ENCODE measurements around the gene APOL1.
A peak's percentile ranks its signal among the peaks of the same experiment; 100 is the strongest.
"Not testable (repeated sequence)": the region's sequence is repeated elsewhere in the genome, so short reads cannot be mapped to it uniquely, and the experiment has no call there.

APOL1 gene

GRCh38 chr22:36252754-36253522, at the start of gene APOL1:
Gene APOL1 (plus strand): TSS chr22:36253133. CDS start chr22:36254956, 1,823 bp downstream.
- DNase-seq, result peak; percentile 72

GRCh38 chr22:36203441-36203840, 49.5 kb upstream of the APOL1 start:
- not testable (repeated sequence) for DNase-seq

- DNase-seq, result no peak
These were observed 48.8 kb upstream of the APOL1 start for GRCh38 chr22:36204001-36204631.

GRCh38 chr22:36204632-36205015, 48.3 kb upstream of the APOL1 start:
- no peak for DNase-seq

GRCh38 chr22:36205573-36205972, 47.4 kb upstream of the APOL1 start:
- not testable (repeated sequence) for DNase-seq

- no peak for DNase-seq
These were observed 46.7 kb upstream of the APOL1 start for GRCh38 chr22:36206255-36206654.

GRCh38 chr22:36208162-36208765, 44.7 kb upstream of the APOL1 start:
- DNase-seq, result no peak

- DNase-seq, result no peak
These were observed 44.0 kb upstream of the APOL1 start for GRCh38 chr22:36208914-36209313.

GRCh38 chr22:36209488-36209908, 43.4 kb upstream of the APOL1 start:
- DNase-seq, result not testable (repeated sequence)

- DNase-seq, result no peak
These were observed 42.7 kb upstream of the APOL1 start for GRCh38 chr22:36210224-36210623.

GRCh38 chr22:36211237-36211861, 41.6 kb upstream of the APOL1 start:
- no peak for DNase-seq

- no peak for DNase-seq
These were observed 40.0 kb upstream of the APOL1 start for GRCh38 chr22:36212901-36213300.

- DNase-seq, result no peak
These were observed 39.3 kb upstream of the APOL1 start for GRCh38 chr22:36213586-36213985.

GRCh38 chr22:36215981-36216380, 37.0 kb upstream of the APOL1 start:
- no peak for DNase-seq

- no peak for DNase-seq
These were observed 34.2 kb upstream of the APOL1 start for GRCh38 chr22:36218648-36219193.

GRCh38 chr22:36220451-36220921, 32.4 kb upstream of the APOL1 start:
- DNase-seq, result no peak

GRCh38 chr22:36221799-36222751, 30.9 kb upstream of the APOL1 start:
- DNase-seq, result peak; percentile 44

- no peak for DNase-seq
These were observed 30.0 kb upstream of the APOL1 start for GRCh38 chr22:36222887-36223450.

- no peak for DNase-seq
These were observed 29.4 kb upstream of the APOL1 start for GRCh38 chr22:36223504-36223903.

GRCh38 chr22:36224245-36224644, 28.7 kb upstream of the APOL1 start:
- DNase-seq, result no peak

GRCh38 chr22:36225333-36225922, 27.5 kb upstream of the APOL1 start:
- no peak for DNase-seq

Data from CD4-positive, alpha-beta T cell treated with Interleukin-12 subunit alpha and Interleukin-12 subunit beta, for 1 hour (primary cell).